H1 (cell line): Measurements from ENCODE around the gene NKAIN4. TPM values are rescaled to one million over a fixed set of nuclear protein-coding genes. Genes with fewer than 3 reads are reported as not detected.

Experiments used
- CTCF ChIA-PET: fragments of 300-600 bp; sonication (Branson Sonifier 250); formaldehyde crosslinking; loops from one replicate; lab custom pipeline; 2021; ENCODE audit not compliant: partially characterized antibody; lab: Charles Lee
- POLR2A ChIA-PET: fragments of 300-600 bp; sonication (Branson Sonifier 250); formaldehyde crosslinking; loops from one replicate; lab custom pipeline; 2021; ENCODE audit warnings: inconsistent platforms; ENCODE audit not compliant: partially characterized antibody; lab: Charles Lee
- DNase-seq, 2 experiments: peaks; one replicate each; pipeline versions ENCODE4 v3.0.0 to v3.0.0-alpha.2; 2010 to 2022; ENCODE audit warnings: low spot score in 2 of 2, low read depth in 1 of 2, mixed read lengths in 1 of 2
- FAIRE-seq: peaks from 2 replicates; lab custom pipeline; 2011; peaks lifted over from hg19 to GRCh38; lab: Jason Lieb, UNC
- H2AFZ ChIP-seq: 2 replicates; pipeline ENCODE4 v1.8.1; 2012; ENCODE audit warnings: low read length, inconsistent platforms
- H2AK5ac ChIP-seq: 2 replicates; pipeline ENCODE4 v1.6.1; 2013; ENCODE audit warnings: low read depth, low read length
- H2BK120ac ChIP-seq: replicated peaks from 2 replicates; pipeline ENCODE3; 2013; ENCODE audit warnings: low read depth, low read length, inconsistent platforms
- H2BK12ac ChIP-seq: 2 replicates; pipeline ENCODE4 v1.6.1; 2013; ENCODE audit warnings: low read depth, low read length
- H2BK15ac ChIP-seq: 2 replicates; pipeline ENCODE4 v1.6.1; 2013; ENCODE audit warnings: low read length
- H2BK20ac ChIP-seq: 2 replicates; pipeline ENCODE4 v1.6.1; 2013; ENCODE audit warnings: low read length
- H2BK5ac ChIP-seq: 2 replicates; pipeline ENCODE4 v1.6.1; 2013; ENCODE audit warnings: low read depth, low read length
- H3K14ac ChIP-seq: 2 replicates; pipeline ENCODE4 v1.6.1; 2013; ENCODE audit warnings: inconsistent platforms; ENCODE audit not compliant: insufficient read length
- H3K18ac ChIP-seq: 2 replicates; pipeline ENCODE4 v1.6.1; 2013; ENCODE audit warnings: low read length; ENCODE audit errors: extremely low read depth
- H3K23ac ChIP-seq: 2 replicates; pipeline ENCODE4 v1.6.1; 2013; ENCODE audit warnings: inconsistent platforms; ENCODE audit not compliant: insufficient read length
- H3K23me2 ChIP-seq: 2 replicates; pipeline ENCODE4 v1.6.1; 2013; ENCODE audit warnings: low read depth, low read length
- H3K27ac ChIP-seq: 2 replicates; pipeline ENCODE4 v1.6.1; 2011; ENCODE audit warnings: low read depth, low read length, inconsistent platforms
- H3K27me3 ChIP-seq, 4 experiments: replicated peaks in 1 of 4; 1 replicate in 1 of 4; 2 replicates in 3 of 4; pipeline versions ENCODE4 v1.6.1 to v1.8.1; 2011 to 2013; ENCODE audit warnings: low read length in 3 of 4, mild to moderate bottlenecking in 3 of 4, inconsistent platforms in 2 of 4, mixed read lengths in 2 of 4, moderate library complexity in 1 of 4; ENCODE audit not compliant: control insufficient read depth in 3 of 4, insufficient read depth in 3 of 4; ENCODE audit errors: extremely low read depth in 1 of 4
- H3K36me3 ChIP-seq, 4 experiments: 2 replicates each; pipeline versions ENCODE4 v1.6.1 to v1.8.1; 2011 to 2013; ENCODE audit warnings: mild to moderate bottlenecking in 4 of 4, low read length in 3 of 4, moderate library complexity in 2 of 4, control low read depth in 1 of 4, inconsistent platforms in 1 of 4; ENCODE audit not compliant: insufficient read depth in 4 of 4, control insufficient read depth in 2 of 4
- H3K4ac ChIP-seq: replicated peaks from 2 replicates; pipeline ENCODE3; 2013; ENCODE audit warnings: low read length, low read depth, mixed read lengths, inconsistent platforms; ENCODE audit not compliant: insufficient read length
- H3K4me1 ChIP-seq, 4 experiments: replicated peaks in 1 of 4; 1 replicate in 1 of 4; 2 replicates in 3 of 4; pipeline versions ENCODE4 v1.6.1 to v1.8.1; 2011 to 2013; ENCODE audit warnings: low read length in 3 of 4, inconsistent platforms in 2 of 4, mixed read lengths in 1 of 4; ENCODE audit not compliant: insufficient read depth in 4 of 4, control insufficient read depth in 3 of 4
- H3K4me2 ChIP-seq, 2 experiments: 2 replicates each; pipeline versions ENCODE4 v1.6.1 to v1.8.1; 2011 to 2013; ENCODE audit warnings: low read depth in 2 of 2, low read length in 2 of 2, control low read depth in 1 of 2, inconsistent platforms in 1 of 2, mild to moderate bottlenecking in 1 of 2; ENCODE audit not compliant: insufficient read depth in 1 of 2
- H3K4me3 ChIP-seq, 4 experiments: fragments of 200-600, 300-600 bp in 1 of 4; sonication (generic), shearing (Covaris generic), sonication (Bioruptor Twin) in 1 of 4; 2 replicates each; pipeline versions ENCODE4 v1.5.1 to v1.8.1; 2011 to 2016; ENCODE audit warnings: low read length in 4 of 4, low read depth in 3 of 4, control low read depth in 2 of 4, inconsistent platforms in 2 of 4, mild to moderate bottlenecking in 2 of 4, mixed read lengths in 1 of 4, moderate library complexity in 1 of 4; ENCODE audit not compliant: insufficient read depth in 2 of 4; ENCODE audit errors: extremely low read depth in 1 of 4
- H3K56ac ChIP-seq: replicated peaks from 2 replicates; pipeline ENCODE3; 2013; ENCODE audit warnings: low read depth, mild to moderate bottlenecking, mixed read lengths, low read length, inconsistent platforms; ENCODE audit not compliant: insufficient read length
- H3K79me1 ChIP-seq: 2 replicates; pipeline ENCODE4 v1.6.1; 2013; ENCODE audit warnings: low read depth, low read length, control low read depth
- H3K79me2 ChIP-seq, 2 experiments: 2 replicates each; pipeline versions ENCODE4 v1.6.1 to v1.8.1; 2012 to 2013; ENCODE audit warnings: low read length in 2 of 2, mild to moderate bottlenecking in 2 of 2, inconsistent platforms in 1 of 2; ENCODE audit not compliant: insufficient read depth in 2 of 2, control insufficient read depth in 1 of 2
- H3K9ac ChIP-seq, 4 experiments: replicated peaks in 1 of 4; 1 replicate in 1 of 4; 2 replicates in 3 of 4; pipeline versions ENCODE4 v1.6.1 to v1.8.1; 2011 to 2013; ENCODE audit warnings: low read depth in 3 of 4, low read length in 3 of 4, control low read depth in 2 of 4, mild to moderate bottlenecking in 2 of 4, moderate library complexity in 2 of 4, inconsistent platforms in 1 of 4; ENCODE audit errors: extremely low read depth in 1 of 4
- H3K9me3 ChIP-seq, 2 experiments: 2 replicates each; pipeline versions ENCODE4 v1.6.1 to v1.8.1; 2012 to 2013; ENCODE audit warnings: mild to moderate bottlenecking in 2 of 2, moderate library complexity in 2 of 2, control low read depth in 1 of 2, inconsistent platforms in 1 of 2, low read depth in 1 of 2, low read length in 1 of 2, mixed read lengths in 1 of 2; ENCODE audit not compliant: insufficient read depth in 2 of 2
- H4K20me1 ChIP-seq, 2 experiments: replicated peaks in 1 of 2; 2 replicates each; pipeline versions ENCODE3 to v1.8.1; 2011 to 2013; ENCODE audit warnings: inconsistent platforms in 2 of 2, low read length in 2 of 2, mild to moderate bottlenecking in 1 of 2; ENCODE audit not compliant: insufficient read depth in 2 of 2, control insufficient read depth in 1 of 2
- H4K5ac ChIP-seq: 2 replicates; pipeline ENCODE4 v1.6.1; 2013; ENCODE audit warnings: low read length, low read depth, mixed read lengths, inconsistent platforms; ENCODE audit not compliant: insufficient read length
- H4K8ac ChIP-seq: 2 replicates; pipeline ENCODE4 v1.8.0; 2013; ENCODE audit warnings: mild to moderate bottlenecking, moderate library complexity, low read length, inconsistent platforms; ENCODE audit not compliant: insufficient read depth; ENCODE audit errors: extremely low read depth
- H4K91ac ChIP-seq: replicated peaks from 2 replicates; pipeline ENCODE3; 2013; ENCODE audit warnings: low read length, mixed read lengths, inconsistent platforms; ENCODE audit not compliant: insufficient read length
- BACH1 ChIP-seq: IDR thresholded peaks from 2 replicates; pipeline ENCODE4 v1.6.1; 2012; ENCODE audit warnings: low read length, improper control_type of control experiment
- BCL11A ChIP-seq, 2 experiments: IDR thresholded peaks; one replicate each; pipeline ENCODE4 v1.6.1; 2011; ENCODE audit warnings: low read depth in 2 of 2, low read length in 2 of 2, mild to moderate bottlenecking in 2 of 2
- RNF2 ChIP-seq: fragments of 200-900, 300-1000 bp; sonication (generic); IDR thresholded peaks from 2 replicates; pipeline ENCODE4 v1.7.1; 2016; ENCODE audit warnings: borderline replicate concordance, low read depth, mild to moderate bottlenecking, antibody characterized with exemption, low read length; ENCODE audit not compliant: poor library complexity, severe bottlenecking; ENCODE audit errors: missing control alignments
- WGBS, 2 experiments: shearing (Covaris generic) in 1 of 2; methylation state at CpG; one replicate each; pipeline versions ENCODE4 v1.1.6 to v1.1.7; 2013 to 2015; ENCODE audit warnings: low lambda C conversion rate in 2 of 2, mixed read lengths in 2 of 2, inconsistent platforms in 1 of 2, low coverage in 1 of 2, missing lambda C conversion rate in 1 of 2; ENCODE audit not compliant: insufficient replicate concordance in 2 of 2, insufficient coverage in 1 of 2, insufficient read length in 1 of 2; ENCODE audit errors: extremely low coverage in 1 of 2, missing lambda C conversion rate in 1 of 2; 5-methylcytosine and 5-hydroxymethylcytosine counted together
- polyA plus RNA-seq, 7 experiments: library from polyadenylated mRNA; depleted of rRNA in 3 of 7; stranded (reverse) in 5 of 7; unstranded in 2 of 7; fragments of >200 nt in 5 of 7; fragments of 200-250 nt in 2 of 7; gene quantifications; 1 replicate in 5 of 7; 2 replicates in 1 of 7; 4 replicates in 1 of 7; pipeline versions ENCODE4 v1.2.1 to v1.2.3, GENCODE V29; 2011 to 2013; ENCODE audit warnings: missing spikeins in 2 of 7, mixed read lengths in 2 of 7
- total RNA-seq: library from RNA; stranded (reverse); fragmentation: NEBNext Ultra II Directional; extraction: Animal tissue kit (Norgen Biotek cat#: 25700); gene quantifications from 2 replicates; pipeline ENCODE4 v1.2.1, GENCODE V29; 2021
- TF ChIP-seq, protein P1 (sequence below): IDR thresholded peaks from 2 replicates; pipeline ENCODE4 v1.6.1; 2012; ENCODE audit warnings: inconsistent platforms
- TF ChIP-seq, protein P2 (sequence below): IDR thresholded peaks from 2 replicates; pipeline ENCODE4 v1.6.1; 2012; ENCODE audit warnings: inconsistent platforms
- TF ChIP-seq, protein P3 (sequence below): IDR thresholded peaks from 2 replicates; pipeline ENCODE4 v1.6.1; 2011; ENCODE audit warnings: low read length, improper control_type of control experiment

NKAIN4 gene
- total and polyA plus RNA-seq, 2 of the 8 experiments (the other 6 are each of a cell fraction or from before 2014, with no cell fraction given): 6.9 to 17.0 TPM

DNA sequence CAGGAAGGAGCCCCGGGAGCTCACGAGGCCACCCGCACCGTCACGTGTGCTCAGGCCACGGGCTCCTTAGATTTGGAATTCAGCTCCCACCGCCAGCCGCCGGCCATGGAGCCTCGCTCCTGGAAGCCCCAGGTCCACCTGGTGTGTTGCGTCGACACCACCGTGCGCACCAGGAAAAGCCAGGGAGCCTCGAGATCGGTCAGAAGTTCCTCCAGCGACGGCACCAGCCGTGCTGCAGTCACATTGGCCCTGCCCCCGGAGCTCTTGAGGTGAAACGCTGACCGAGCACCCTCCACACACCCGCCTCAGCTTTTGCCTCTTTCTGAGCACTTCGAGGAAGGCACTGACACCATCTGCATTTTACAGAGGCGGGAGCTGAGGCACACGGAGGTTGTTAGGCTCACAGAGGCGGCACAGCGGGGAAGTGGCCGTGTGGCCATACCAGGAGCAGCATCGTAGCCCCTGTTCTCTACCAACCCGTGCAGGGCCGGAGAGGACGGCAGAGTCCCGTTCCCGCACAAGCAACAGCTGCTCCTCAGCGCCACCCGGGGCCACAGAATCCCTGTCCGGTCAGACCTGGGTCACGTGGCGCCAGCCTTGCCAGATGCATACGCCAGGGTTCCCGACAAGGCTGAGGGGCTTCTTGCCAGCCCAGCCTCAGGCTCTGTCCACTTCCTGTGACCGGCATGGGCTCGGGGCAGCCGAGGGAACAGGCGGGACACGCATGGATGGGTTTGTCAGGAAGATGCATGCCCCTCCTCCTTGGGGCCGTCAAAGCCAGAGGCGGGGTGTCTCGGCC lies 7.6 kb downstream of the NKAIN4 start:
- Histone ChIP-seq H2BK12ac (peak overlapping the region; percentile 60; the same call in 1 of the 2 replicates), H3K79me2 (no peaks in the 10 kb centered on the region), H3K18ac (no peak overlapping the region), H4K5ac (peak overlapping the region; percentile 21), H3K79me1 (no peaks in the 10 kb centered on the region), H3K4ac (no peak overlapping the region), H3K4me3 (no peak overlapping the region), H2BK20ac (no peak overlapping the region), H3K27ac (no peak overlapping the region), H4K91ac (peak overlapping the region; percentile 49), H3K56ac (no peak overlapping the region), H3K4me2 (peak overlapping the region in 1 of 2 experiments; percentile 48; a peak in 2 of 4 replicates), H2AK5ac (peak overlapping the region; percentile 24; the same call in 1 of the 2 replicates), H3K14ac (no peak overlapping the region), H3K23me2 (no peaks in the 10 kb centered on the region), H3K4me1 (peaks cover 0 to 20% (median 12%) of the 10 kb centered on the region in 4 experiments; a peak in 4 of 7 replicates), H3K9ac (no peak overlapping the region), H4K8ac (peak overlapping the region; percentile 79; the same call in 1 of the 2 replicates), H2BK120ac (no peak overlapping the region), H3K36me3 (no peaks in the 10 kb centered on the region), H3K9me3 (no peaks in the 10 kb centered on the region), H3K23ac (no peak overlapping the region), H4K20me1 (no peaks in the 10 kb centered on the region), H3K27me3 (peaks cover 0 to 1% (median under 1%) of the 10 kb centered on the region in 4 experiments; a peak in 4 of 7 replicates), H2BK5ac (no peak overlapping the region), H2BK15ac (0 out of 2 replicates have a peak overlapping the region, but pooled peaks have one; percentile 29), H2AFZ (no peak overlapping the region)
- 56% methylated on average over 50 of the region's 50 CpGs; no CpG with 5 or more reads in 1 of the 2 experiments for WGBS, 2 experiments
- FAIRE-seq (no peak), DNase-seq (peak in 1 of 2 experiments; percentile 72)
- ChIA-PET CTCF (interaction anchor here (0.6 to 7.0 kb wide), 11 partner anchors 11 to 262 kb away, joined by 3 to 103 read pairs (median 4); partner anchors contain the start of genes ARFGAP1 and BIRC7), POLR2A (interaction anchor here (0.8 to 2.4 kb wide), 6 partner anchors 11 to 56 kb away, joined by 3 to 10 read pairs (median 4); partner anchors contain the start of gene BIRC7)
- TF ChIP-seq RNF2: no peak
- TF ChIP-seq, protein P1, sequence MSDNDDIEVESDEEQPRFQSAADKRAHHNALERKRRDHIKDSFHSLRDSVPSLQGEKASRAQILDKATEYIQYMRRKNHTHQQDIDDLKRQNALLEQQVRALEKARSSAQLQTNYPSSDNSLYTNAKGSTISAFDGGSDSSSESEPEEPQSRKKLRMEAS: peak; percentile 60
- TF ChIP-seq BACH1: no peak
- TF ChIP-seq, protein P2, sequence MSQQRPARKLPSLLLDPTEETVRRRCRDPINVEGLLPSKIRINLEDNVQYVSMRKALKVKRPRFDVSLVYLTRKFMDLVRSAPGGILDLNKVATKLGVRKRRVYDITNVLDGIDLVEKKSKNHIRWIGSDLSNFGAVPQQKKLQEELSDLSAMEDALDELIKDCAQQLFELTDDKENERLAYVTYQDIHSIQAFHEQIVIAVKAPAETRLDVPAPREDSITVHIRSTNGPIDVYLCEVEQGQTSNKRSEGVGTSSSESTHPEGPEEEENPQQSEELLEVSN: peak; percentile 78
- no peak for TF ChIP-seq BCL11A (IDR thresholded peaks at IDR 0.05; ENCODE audit: low read depth in 2 of 2, low read length in 2 of 2)
- TF ChIP-seq, protein P3, sequence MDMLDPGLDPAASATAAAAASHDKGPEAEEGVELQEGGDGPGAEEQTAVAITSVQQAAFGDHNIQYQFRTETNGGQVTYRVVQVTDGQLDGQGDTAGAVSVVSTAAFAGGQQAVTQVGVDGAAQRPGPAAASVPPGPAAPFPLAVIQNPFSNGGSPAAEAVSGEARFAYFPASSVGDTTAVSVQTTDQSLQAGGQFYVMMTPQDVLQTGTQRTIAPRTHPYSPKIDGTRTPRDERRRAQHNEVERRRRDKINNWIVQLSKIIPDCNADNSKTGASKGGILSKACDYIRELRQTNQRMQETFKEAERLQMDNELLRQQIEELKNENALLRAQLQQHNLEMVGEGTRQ: peak; percentile 63; the same call in 1 of the 2 replicates
